ENCODE measurements around the gene TESMIN.
A peak's percentile ranks its signal among the peaks of the same experiment; 100 is the strongest.

Gene TESMIN

DNA sequence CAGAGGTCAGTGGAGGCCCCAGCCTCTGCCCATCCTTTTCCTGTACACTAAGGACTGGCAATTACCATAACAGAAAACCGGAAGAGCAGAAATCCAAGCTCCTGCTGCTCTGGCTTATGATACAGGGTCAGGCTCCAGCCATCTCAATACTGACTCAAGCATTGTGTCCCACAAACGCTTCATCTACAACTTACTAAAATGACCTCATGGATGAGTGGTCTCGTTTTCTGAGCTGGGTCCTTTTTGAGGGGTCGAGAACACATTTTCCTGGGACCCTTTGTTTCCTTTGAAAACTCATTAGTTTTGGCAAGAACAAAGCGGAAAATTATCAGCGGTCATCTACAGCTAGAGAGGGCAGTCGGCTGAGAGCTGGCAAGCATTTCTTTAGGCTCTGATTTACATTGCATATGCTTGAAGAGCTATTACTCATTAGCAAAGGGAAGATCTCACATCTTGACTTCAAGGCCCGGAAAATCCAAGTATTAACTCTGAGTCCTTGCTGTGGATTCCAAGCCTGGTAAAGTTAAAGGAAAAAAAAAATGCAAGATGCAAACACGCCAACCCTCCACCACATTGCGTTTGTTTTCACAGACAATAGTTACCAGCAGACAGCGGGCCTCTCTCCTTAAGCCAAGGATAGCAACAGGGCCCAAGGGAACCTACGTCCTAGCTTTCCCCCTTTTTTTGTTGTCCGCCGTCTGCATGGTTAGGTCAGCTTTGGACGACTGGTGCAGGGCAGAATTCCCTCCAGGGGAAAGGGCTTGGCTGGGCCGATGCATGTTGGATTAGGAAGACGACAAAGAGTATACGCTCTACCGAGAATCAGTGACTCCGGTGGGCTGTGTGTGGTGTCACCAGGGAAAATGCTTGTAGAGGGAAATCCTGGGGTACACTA is 1.8 kb downstream of the TESMIN start:
- TF ChIP-seq, protein P1, sequence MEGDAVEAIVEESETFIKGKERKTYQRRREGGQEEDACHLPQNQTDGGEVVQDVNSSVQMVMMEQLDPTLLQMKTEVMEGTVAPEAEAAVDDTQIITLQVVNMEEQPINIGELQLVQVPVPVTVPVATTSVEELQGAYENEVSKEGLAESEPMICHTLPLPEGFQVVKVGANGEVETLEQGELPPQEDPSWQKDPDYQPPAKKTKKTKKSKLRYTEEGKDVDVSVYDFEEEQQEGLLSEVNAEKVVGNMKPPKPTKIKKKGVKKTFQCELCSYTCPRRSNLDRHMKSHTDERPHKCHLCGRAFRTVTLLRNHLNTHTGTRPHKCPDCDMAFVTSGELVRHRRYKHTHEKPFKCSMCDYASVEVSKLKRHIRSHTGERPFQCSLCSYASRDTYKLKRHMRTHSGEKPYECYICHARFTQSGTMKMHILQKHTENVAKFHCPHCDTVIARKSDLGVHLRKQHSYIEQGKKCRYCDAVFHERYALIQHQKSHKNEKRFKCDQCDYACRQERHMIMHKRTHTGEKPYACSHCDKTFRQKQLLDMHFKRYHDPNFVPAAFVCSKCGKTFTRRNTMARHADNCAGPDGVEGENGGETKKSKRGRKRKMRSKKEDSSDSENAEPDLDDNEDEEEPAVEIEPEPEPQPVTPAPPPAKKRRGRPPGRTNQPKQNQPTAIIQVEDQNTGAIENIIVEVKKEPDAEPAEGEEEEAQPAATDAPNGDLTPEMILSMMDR (conservative IDR thresholded peaks at IDR 0.05), result no peak
- H3K27ac ChIP-seq, result peak overlapping the region; percentile 82

DNA sequence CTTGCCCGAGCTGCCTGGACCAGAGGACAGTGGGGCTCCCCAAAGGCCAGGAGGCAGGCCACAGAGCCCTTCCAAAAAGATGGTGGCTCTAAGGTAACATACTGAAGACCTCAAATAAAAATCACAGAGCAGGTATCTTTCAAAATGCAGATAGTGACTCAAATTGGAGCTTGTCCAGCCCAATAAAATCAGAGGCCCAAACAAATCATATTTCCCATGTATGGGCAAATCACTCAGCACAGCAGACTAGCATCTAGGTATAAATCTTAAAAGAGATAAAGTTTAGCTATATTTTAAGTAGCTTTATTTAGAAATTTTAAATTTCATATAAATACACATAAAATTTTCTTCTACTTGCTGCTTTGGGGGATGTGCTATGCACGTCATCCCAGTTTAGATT is 3.3 kb downstream of the TESMIN start:
- H3K27ac ChIP-seq, result peak overlapping the region; percentile 82
- TF ChIP-seq, protein P1 (conservative IDR thresholded peaks at IDR 0.05), result no peak

DNA sequence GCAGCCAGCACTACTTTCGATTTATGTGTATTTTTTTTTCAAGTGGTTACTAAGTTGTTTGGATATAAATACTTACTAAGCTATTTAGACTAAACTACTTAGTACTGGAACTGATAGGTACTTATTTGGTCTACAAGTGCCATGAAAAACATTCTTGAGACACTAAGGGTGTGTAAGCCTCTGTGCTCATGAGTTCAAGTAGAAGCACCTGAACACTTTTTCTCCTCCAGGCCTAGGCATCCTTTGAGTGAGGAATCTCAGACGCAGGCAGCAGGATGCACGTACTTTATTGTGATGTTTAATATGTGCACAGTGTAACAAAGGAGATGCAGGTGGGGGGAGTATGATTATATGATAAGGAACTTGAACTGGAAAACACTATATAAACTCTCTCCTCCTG is 7.8 kb downstream of the TESMIN start:
- TF ChIP-seq, protein P1 (conservative IDR thresholded peaks at IDR 0.05), result no peak
- peak overlapping the region; percentile 17 for H3K27ac ChIP-seq

DNA sequence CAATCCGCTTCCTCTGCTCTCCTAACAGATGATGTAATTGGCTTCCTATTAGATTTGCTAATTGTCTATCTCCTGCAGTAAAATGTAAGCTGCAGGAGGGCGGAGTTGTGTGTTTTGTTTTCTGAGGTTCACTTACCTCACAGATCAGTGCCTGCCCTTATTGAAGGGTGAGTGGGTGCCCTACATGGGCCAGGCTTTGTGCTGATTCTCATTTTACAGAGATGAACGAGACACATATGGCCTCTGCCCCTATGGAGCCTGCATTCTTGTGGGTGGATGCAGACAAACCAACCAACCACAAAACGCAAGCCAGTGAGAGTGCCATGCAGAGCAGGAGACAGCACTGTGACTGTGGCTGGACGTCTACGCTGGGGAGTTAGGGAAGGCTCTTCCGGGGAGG is 9.9 kb downstream of the TESMIN start:
- H3K27ac ChIP-seq, result no peak overlapping the region
- TF ChIP-seq, protein P1 (conservative IDR thresholded peaks at IDR 0.05), result no peak

DNA sequence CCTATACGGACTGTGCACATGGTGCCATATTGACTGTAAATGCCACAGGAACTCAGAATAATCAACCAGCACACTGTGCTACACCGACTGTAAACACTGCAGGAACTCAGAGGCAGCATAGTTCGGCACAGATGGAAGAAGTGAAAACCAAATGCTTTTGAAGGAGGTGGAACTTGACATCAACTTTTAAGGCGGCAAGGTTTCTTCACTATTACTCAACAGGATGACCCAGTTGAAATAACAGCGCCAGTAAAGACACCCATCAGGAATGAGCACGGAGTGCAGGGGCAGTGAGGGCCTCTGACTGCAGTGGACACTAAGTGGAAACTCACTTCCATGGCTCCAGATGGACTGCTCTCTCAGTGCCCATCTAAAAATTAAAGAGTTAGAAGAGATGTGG is 15.7 kb downstream of the TESMIN start:
- TF ChIP-seq, protein P1 (conservative IDR thresholded peaks at IDR 0.05), result no peak
- no peak overlapping the region for H3K27ac ChIP-seq

DNA sequence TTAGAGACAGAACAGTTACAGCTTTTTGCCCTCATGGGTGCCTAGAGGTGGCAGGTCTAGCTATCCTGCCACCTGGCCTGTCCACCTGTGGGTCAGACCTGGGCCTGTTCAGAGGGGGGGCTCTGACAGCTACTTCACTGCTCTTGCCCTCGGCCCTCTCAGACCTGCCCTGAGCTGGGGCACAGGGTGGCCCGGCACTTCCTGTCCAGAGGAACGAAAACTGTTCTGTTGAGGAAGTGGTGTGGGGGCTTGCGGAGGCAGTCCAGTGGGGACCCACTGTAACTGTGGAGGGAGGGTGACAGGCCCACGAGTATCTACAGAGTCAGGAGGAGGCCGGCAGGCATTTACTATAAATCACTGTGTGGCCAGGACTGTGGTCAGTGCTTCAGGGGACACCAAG is 16.2 kb downstream of the TESMIN start:
- TF ChIP-seq, protein P1 (conservative IDR thresholded peaks at IDR 0.05), result no peak
- no peak overlapping the region for H3K27ac ChIP-seq

DNA sequence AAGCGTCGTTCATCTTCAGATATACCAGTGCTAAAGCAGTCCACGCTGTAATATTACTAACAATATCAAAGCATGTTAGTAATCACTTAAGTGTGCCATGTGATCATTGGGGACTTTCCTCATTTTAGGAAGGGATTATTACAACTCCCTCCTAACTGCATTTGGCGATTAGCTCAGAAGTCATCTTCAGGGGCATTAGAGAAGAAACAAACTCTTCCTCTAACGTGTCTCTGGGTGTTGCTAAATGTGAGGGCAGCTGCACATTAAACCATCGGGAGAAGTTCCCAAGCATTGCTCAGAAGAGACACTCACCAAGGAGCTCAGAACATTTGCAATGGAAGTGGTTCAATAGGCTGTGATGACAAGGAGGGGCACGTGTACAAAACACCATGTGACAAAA is 17.2 kb downstream of the TESMIN start:
- H3K27ac ChIP-seq, result no peak overlapping the region
- TF ChIP-seq, protein P1 (conservative IDR thresholded peaks at IDR 0.05), result no peak

Data from VCaP (cell line).